Heart right ventricle (tissue), 16 donors: ENCODE results near the gene SIRT3. TPM values are rescaled to one million over a fixed set of nuclear protein-coding genes. Genes with fewer than 3 reads are reported as not detected.

Experiments used
- ATAC-seq, 8 donors: fragments of 200-7000 bp; cut with Tn5 transposase; one replicate each; pipeline ENCODE4 v1.9.1; 2020; ENCODE audit warnings: mild to moderate bottlenecking in 8 of 8, moderate library complexity in 8 of 8, moderate number of reproducible peaks in 1 of 8
- DNase-seq, 2 donors: peaks; one replicate each; pipeline ENCODE4 v3.0.0-alpha.2; 2020
- H3K27ac ChIP-seq, 10 donors: fragments of 200-600 bp; sonication (generic) in 2 of 10; one replicate each; pipeline versions ENCODE4 v1.5.0 to v1.8.0; 2020 to 2022; ENCODE audit warnings: mild to moderate bottlenecking in 3 of 10
- H3K27me3 ChIP-seq, 7 donors: fragments of 200-600 bp; one replicate each; pipeline ENCODE4 v1.8.0; 2021 to 2022; ENCODE audit warnings: mild to moderate bottlenecking in 2 of 7
- H3K36me3 ChIP-seq, 9 donors: fragments of 200-600 bp; sonication (generic) in 1 of 9; one replicate each; pipeline versions ENCODE4 v1.5.0 to v1.8.0; 2020 to 2022; ENCODE audit warnings: mild to moderate bottlenecking in 2 of 9
- H3K4me1 ChIP-seq, 9 donors: fragments of 200-600 bp; sonication (generic) in 1 of 9; one replicate each; pipeline versions ENCODE4 v1.5.0 to v1.8.0; 2020 to 2022; ENCODE audit warnings: mild to moderate bottlenecking in 4 of 9
- H3K4me3 ChIP-seq, 10 donors: fragments of 200-600 bp; sonication (generic) in 2 of 10; one replicate each; pipeline versions ENCODE4 v1.5.0 to v1.8.0; 2020 to 2022; ENCODE audit warnings: mild to moderate bottlenecking in 7 of 10, moderate library complexity in 2 of 10
- H3K9me3 ChIP-seq, 11 donors: fragments of 200-600 bp in 10 of 11; sonication (generic) in 2 of 11; one replicate each; pipeline versions ENCODE4 v1.5.0 to v1.8.0; 2013 to 2022; ENCODE audit warnings: mild to moderate bottlenecking in 2 of 11, control low read depth in 1 of 11, moderate library complexity in 1 of 11
- CTCF ChIP-seq, 9 donors: fragments of 200-600 bp; sonication (generic) in 2 of 9; IDR thresholded peaks; one replicate each; pipeline versions ENCODE4 v1.5.0 to v1.8.0; 2021 to 2022; ENCODE audit warnings: antibody characterized with exemption in 9 of 9, mild to moderate bottlenecking in 5 of 9, moderate library complexity in 1 of 9
- WGBS, 2 donors: extraction: QIAGEN DNeasy Blood & Tissue Kit; methylation state at CpG; one replicate each; pipeline ENCODE4 v1.1.7; 2013; ENCODE audit warnings: inconsistent platforms in 1 of 2; 5-methylcytosine and 5-hydroxymethylcytosine counted together
- intact Hi-C, 10 donors: fragments of 100-400 bp; cut with DNase I; formaldehyde crosslinking; loops; one replicate each; pipeline versions ENCODE4 v1.11.1 to v1.14.2; 2022
- polyA plus RNA-seq, 2 donors: library from polyadenylated mRNA; stranded (reverse); fragments of 200-250 nt; gene quantifications; one replicate each; pipeline ENCODE4 v1.2.3, GENCODE V29; 2013
- total RNA-seq, 10 donors: library from RNA; stranded (reverse); fragmentation: NEBNext Ultra II Directional in 3 of 10; extraction: Animal tissue kit (Norgen Biotek cat#: 25700) in 3 of 10; gene quantifications; one replicate each; pipeline versions ENCODE4 v1.2.1 to v1.2.4, GENCODE V29; 2021 to 2023
- donor health status: Arrhythmogenic right ventricular cardiomyopathy.
- donor health status: ischemic (EF 13 %, LVEDD 7.1; RV severe dilation, severe dysfunction).
- donor health status: healthy with polysubstance abuse.
- donor health status: DM: no; HTN: yes; CAD: no.
- donor health status: DM: no; HTN: no; CAD: no.
- donor health status: ischemic (EF 25% LVEDD 6.9; RV normal size, moderate dysfunction).
- donor health status: ischemic (EF 25% LVEDD 5.7; RV mildly dilated, moderate dysfunction).
- donor health status: healthy.
- donor health status: DM: yes; HTN: yes; CAD: no.
- donor health status: Ischemic cardiomyopathy.
- donor health status: ischemic (EF 35%, LVEDD 5.7; RV mildly dilated, moderate dysfunction).
- donor health status: nonischemic (EF 11% LVEDD 7.7; RV severe dilation, severe dysfunction).
- donor health status: DM: yes; HTN: yes; CAD: no.
- donor health status: PGD.
- donor health status: ischemic (EF 29% LVEDD 5.4; RV normal size, mild dysfunction).
- donor health status: nonischemic (EF 23%, LVEDD 6.1; RV moderate dilation, normal function).

The SIRT3 gene
- total and polyA plus RNA-seq, 12 donors: 18.5 to 50.2 (median 34.9) TPM

- no peak for TF ChIP-seq CTCF (IDR thresholded peaks at IDR 0.05)
- no peaks in the 10 kb centered on the region for H3K9me3 ChIP-seq
- peak in 1 of 2 donors; percentile 3 for DNase-seq
- H3K27ac ChIP-seq: peak overlapping the region in 4 of 10 donors; percentile 21 to 100 (median 97)
- H3K4me3 ChIP-seq: peak overlapping the region in 7 of 10 donors; percentile 20 to 96 (median 90)
- no peak for ATAC-seq
- 87% methylated on average over 9 of the region's 9 CpGs for WGBS, 2 donors
- H3K4me1 ChIP-seq: peaks cover 20 to 44% (median 37%) of the 10 kb centered on the region in 9 donors
- H3K27me3 ChIP-seq: no peaks in the 10 kb centered on the region
- peaks cover 0 to 65% (median 43%) of the 10 kb centered on the region in 9 donors for H3K36me3 ChIP-seq
- intact Hi-C loops: loop anchor here in 1 of 10 donors (10.0 kb wide), 1 partner anchor 295 kb away; the partner anchor contains the start of gene RNH1
Measured at GRCh38 chr11:210122-210802, 25.9 kb downstream of the SIRT3 start.

DNA sequence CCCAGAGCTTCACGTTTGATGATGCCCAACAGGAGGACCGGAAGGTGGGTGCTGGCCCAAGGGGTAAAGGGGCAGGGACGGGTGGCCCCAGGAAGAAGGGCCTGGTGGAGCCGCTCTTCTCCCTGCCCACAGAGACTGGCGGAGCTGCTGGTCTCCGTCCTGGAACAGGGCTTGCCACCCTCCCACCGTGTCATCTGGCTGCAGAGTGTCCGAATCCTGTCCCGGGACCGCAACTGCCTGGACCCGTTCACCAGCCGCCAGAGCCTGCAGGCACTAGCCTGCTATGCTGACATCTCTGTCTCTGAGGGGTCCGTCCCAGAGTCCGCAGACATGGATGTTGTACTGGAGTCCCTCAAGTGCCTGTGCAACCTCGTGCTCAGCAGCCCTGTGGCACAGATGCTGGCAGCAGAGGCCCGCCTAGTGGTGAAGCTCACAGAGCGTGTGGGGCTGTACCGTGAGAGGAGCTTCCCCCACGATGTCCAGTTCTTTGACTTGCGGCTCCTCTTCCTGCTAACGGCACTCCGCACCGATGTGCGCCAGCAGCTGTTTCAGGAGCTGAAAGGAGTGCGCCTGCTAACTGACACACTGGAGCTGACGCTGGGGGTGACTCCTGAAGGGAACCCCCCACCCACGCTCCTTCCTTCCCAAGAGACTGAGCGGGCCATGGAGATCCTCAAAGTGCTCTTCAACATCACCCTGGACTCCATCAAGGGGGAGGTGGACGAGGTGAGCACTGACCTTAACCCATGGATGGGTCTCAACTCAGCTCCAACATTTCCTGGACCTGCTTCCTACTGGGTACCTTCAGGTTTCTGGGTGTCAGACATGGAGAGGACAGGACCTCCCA, 26.6 kb downstream of the SIRT3 start:
- no peak for ATAC-seq
- Histone ChIP-seq H3K4me3 (peak overlapping the region; percentile 79 to 96 (median 90)), H3K27me3 (no peaks in the 10 kb centered on the region), H3K36me3 (peaks cover 0 to 65% (median 36%) of the 10 kb centered on the region in 9 donors), H3K9me3 (no peaks in the 10 kb centered on the region), H3K27ac (peak overlapping the region; percentile 96 to 100 (median 98)), H3K4me1 (peaks cover 20 to 51% (median 39%) of the 10 kb centered on the region in 9 donors)
- WGBS, 2 donors: 46 to 47% methylated on average over 29 of the region's 29 CpGs
- TF ChIP-seq CTCF (IDR thresholded peaks at IDR 0.05): no peak
- peak in 1 of 2 donors; percentile 4 for DNase-seq
- intact Hi-C loops: loop anchor here in 6 of 10 donors (2.0 to 10.0 kb wide), 5 partner anchors 27 to 295 kb away; partner anchors contain the start of genes PSMD13 (in 2 of the 6), RNH1 (in 2 of the 6) and SIRT3 (in 2 of the 6)

DNA sequence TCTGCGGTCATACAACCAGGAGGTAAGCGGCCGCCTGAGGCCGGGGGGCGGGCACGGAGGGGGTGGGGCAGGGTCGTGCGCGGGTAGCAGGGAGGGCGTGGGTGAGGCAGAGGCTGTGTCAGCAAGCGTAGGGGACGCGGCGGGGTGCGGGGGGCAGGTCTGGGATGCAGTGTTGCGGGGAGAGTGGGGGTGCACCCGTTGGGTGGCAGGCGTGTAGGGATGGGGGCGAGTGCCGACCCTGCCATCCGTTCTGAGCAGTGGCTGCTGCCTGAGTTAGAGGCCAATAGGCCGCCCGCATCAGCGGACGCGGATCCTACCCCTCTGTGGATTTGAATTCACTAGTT, 27.3 kb downstream of the SIRT3 start:
- intact Hi-C loops: loop anchor here in 5 of 10 donors (1.0 to 10.0 kb wide), 6 partner anchors 27 to 296 kb away; partner anchors contain the start of genes PSMD13 (in 3 of the 5), SIRT3 (in 3 of the 5) and RNH1 (in 1 of the 5)
- 0 to 1% methylated on average over 22 to 26 of the region's 26 CpGs for WGBS, 2 donors
- Histone ChIP-seq H3K27ac (peak overlapping the region; percentile 96 to 100 (median 98)), H3K4me1 (peaks cover 20 to 57% (median 39%) of the 10 kb centered on the region in 9 donors), H3K36me3 (peaks cover 0 to 65% (median 32%) of the 10 kb centered on the region in 9 donors), H3K27me3 (no peaks in the 10 kb centered on the region), H3K9me3 (no peaks in the 10 kb centered on the region), H3K4me3 (peak overlapping the region; percentile 79 to 96 (median 90))
- no peak for TF ChIP-seq CTCF (IDR thresholded peaks at IDR 0.05)
- peak in 1 of 2 donors; percentile 35 for DNase-seq
- ATAC-seq: peak in 4 of 8 donors; percentile 0 to 10 (median 4)
